ENCODE measurements around the gene RELN. TPM values are rescaled to one million over a fixed set of nuclear protein-coding genes. Genes with fewer than 3 reads are reported as not detected.

The RELN gene
- total RNA-seq, 1 experiment from 2014 or later: 0.02 TPM

- no CpG with 5 or more reads among the region's 5 CpGs for WGBS (ENCODE audit: extremely low coverage, insufficient read length, low lambda C conversion rate)
- Histone ChIP-seq H2BK20ac (ENCODE audit: low read depth, low read length, poor library complexity, severe bottlenecking) (no peak overlapping the region), H3K4me1 (ENCODE audit: insufficient read depth, low read length) (no peaks in the 10 kb centered on the region), H3K79me2 (ENCODE audit: insufficient read depth, low read length) (no peaks in the 10 kb centered on the region), H3T11ph (ENCODE audit: low read length) (no peak overlapping the region), H2BK15ac (ENCODE audit: low read depth, low read length) (no peak overlapping the region), H2AK5ac (ENCODE audit: insufficient read length, low read length) (no peak overlapping the region), H3K27ac (ENCODE audit: insufficient read length, low read depth, low read length) (no peak overlapping the region), H4K8ac (replicated peaks; ENCODE audit: insufficient read length, low read depth, low read length) (no peak overlapping the region), H4K5ac (ENCODE audit: insufficient read length, low read depth, low read length) (no peak overlapping the region), H4K20me1 (ENCODE audit: control insufficient read depth, insufficient read depth, insufficient read length) (no peaks in the 10 kb centered on the region), H3K56ac (ENCODE audit: insufficient read length, low read depth, low read length) (no peak overlapping the region), H2BK12ac (ENCODE audit: insufficient read length, low read depth, low read length) (no peak overlapping the region), H3K4ac (ENCODE audit: low read depth, low read length) (no peak overlapping the region), H3K79me1 (ENCODE audit: insufficient read depth, low read depth, low read length, poor library complexity, severe bottlenecking) (no peaks in the 10 kb centered on the region), H2BK120ac (ENCODE audit: low read depth, low read length, poor library complexity, severe bottlenecking) (no peak overlapping the region), H3K9me3 (ENCODE audit: control insufficient read depth, low read depth, low read length) (no peaks in the 10 kb centered on the region), H3K23ac (ENCODE audit: insufficient read length, low read depth, low read length) (no peak overlapping the region), H3K18ac (ENCODE audit: insufficient read length, low read depth, low read length) (no peak overlapping the region), H3K9ac (ENCODE audit: extremely low read depth, insufficient read length, low read length) (no peak overlapping the region), H3K4me2 (ENCODE audit: insufficient read depth, insufficient read length, low read length) (no peak overlapping the region), H3K14ac (ENCODE audit: insufficient read depth, low read length) (no peak overlapping the region), H3K23me2 (ENCODE audit: insufficient read length, low read depth, low read length, poor library complexity, severe bottlenecking) (no peaks in the 10 kb centered on the region), H2BK5ac (ENCODE audit: insufficient read length, low read length) (no peak overlapping the region), H3K27me3 (ENCODE audit: insufficient read depth, low read length) (no peaks in the 10 kb centered on the region), H4K91ac (ENCODE audit: insufficient read length, low read depth, low read length) (no peak overlapping the region), H2AFZ (ENCODE audit: low read length) (no peak overlapping the region)
- Mint-ChIP-seq H3K9me3 (peaks cover 5% of the 10 kb centered on the region in 2 experiments; a peak in 4 of 5 replicates), H3K4me3 (no peak overlapping the region), H3K36me3 (ENCODE audit: insufficient read depth in 1 of 3, low read depth in 3 of 3) (peaks cover 0 to 4% (median 0%) of the 10 kb centered on the region in 3 experiments; a peak in 2 of 7 replicates), H3K4me1 (no peaks in the 10 kb centered on the region), H3K27me3 (ENCODE audit: low read depth) (no peaks in the 10 kb centered on the region), H3K27ac (no peak overlapping the region)
- TF ChIP-seq CTCF (conservative IDR thresholded peaks at IDR 0.05): no peak
- no peak for DNase-seq
Observed at GRCh38 chr7:104032486-104032885, 43.0 kb upstream of the RELN start.

Data from H9 (cell line).